ENCODE data around the gene RPS27.

DNA sequence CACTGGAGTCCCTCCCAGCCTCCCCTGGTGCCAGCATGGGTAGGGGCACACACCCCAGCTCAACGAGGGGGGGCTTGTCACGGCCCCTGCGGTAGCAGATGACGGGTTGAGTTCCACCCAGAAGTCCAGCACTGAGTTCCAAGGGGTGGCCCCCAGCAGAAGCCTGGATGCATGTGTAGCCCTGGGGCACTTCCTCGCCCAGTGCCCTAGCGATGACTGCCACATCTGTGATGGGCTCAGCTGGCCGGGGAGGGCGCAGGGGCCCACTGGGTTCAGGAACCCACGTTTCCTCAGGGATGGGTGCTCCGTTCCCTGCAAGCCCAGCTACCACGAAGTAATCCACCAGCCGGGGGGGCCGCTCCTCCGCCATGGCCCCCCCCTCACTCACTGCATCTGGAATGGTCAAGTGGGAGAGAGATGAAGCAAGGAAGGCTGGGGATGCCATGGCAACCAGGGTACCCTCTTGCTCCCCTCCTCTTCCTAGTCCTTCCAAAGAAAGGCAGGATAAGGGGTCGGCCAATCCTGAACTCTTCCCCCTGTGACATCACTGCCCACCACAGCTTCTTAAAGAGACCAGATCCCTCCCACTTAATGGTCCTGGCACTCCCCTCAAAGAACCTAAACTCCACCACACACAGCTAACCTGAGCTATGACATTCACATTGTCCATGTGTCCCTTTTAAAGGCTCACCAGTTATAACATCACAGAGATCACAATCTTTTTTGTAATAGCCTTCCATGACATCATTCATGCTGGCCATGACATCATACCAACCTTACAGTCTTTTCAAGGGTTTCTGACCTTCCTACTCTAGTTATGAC is 46.3 kb upstream of the RPS27 start:
- TF ChIP-seq, protein P1, sequence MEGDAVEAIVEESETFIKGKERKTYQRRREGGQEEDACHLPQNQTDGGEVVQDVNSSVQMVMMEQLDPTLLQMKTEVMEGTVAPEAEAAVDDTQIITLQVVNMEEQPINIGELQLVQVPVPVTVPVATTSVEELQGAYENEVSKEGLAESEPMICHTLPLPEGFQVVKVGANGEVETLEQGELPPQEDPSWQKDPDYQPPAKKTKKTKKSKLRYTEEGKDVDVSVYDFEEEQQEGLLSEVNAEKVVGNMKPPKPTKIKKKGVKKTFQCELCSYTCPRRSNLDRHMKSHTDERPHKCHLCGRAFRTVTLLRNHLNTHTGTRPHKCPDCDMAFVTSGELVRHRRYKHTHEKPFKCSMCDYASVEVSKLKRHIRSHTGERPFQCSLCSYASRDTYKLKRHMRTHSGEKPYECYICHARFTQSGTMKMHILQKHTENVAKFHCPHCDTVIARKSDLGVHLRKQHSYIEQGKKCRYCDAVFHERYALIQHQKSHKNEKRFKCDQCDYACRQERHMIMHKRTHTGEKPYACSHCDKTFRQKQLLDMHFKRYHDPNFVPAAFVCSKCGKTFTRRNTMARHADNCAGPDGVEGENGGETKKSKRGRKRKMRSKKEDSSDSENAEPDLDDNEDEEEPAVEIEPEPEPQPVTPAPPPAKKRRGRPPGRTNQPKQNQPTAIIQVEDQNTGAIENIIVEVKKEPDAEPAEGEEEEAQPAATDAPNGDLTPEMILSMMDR (conservative IDR thresholded peaks at IDR 0.05; ENCODE audit: low read depth in 2 of 2) = no peak
- TF ChIP-seq, protein P2, sequence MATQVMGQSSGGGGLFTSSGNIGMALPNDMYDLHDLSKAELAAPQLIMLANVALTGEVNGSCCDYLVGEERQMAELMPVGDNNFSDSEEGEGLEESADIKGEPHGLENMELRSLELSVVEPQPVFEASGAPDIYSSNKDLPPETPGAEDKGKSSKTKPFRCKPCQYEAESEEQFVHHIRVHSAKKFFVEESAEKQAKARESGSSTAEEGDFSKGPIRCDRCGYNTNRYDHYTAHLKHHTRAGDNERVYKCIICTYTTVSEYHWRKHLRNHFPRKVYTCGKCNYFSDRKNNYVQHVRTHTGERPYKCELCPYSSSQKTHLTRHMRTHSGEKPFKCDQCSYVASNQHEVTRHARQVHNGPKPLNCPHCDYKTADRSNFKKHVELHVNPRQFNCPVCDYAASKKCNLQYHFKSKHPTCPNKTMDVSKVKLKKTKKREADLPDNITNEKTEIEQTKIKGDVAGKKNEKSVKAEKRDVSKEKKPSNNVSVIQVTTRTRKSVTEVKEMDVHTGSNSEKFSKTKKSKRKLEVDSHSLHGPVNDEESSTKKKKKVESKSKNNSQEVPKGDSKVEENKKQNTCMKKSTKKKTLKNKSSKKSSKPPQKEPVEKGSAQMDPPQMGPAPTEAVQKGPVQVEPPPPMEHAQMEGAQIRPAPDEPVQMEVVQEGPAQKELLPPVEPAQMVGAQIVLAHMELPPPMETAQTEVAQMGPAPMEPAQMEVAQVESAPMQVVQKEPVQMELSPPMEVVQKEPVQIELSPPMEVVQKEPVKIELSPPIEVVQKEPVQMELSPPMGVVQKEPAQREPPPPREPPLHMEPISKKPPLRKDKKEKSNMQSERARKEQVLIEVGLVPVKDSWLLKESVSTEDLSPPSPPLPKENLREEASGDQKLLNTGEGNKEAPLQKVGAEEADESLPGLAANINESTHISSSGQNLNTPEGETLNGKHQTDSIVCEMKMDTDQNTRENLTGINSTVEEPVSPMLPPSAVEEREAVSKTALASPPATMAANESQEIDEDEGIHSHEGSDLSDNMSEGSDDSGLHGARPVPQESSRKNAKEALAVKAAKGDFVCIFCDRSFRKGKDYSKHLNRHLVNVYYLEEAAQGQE (IDR thresholded peaks at IDR 0.05; ENCODE audit: unreplicated experiment) = no peak
- TF ChIP-seq NANOG (IDR thresholded peaks at IDR 0.05; ENCODE audit: borderline replicate concordance) = no peak
- no peak for TF ChIP-seq EZH2 (IDR thresholded peaks at IDR 0.05; ENCODE audit: low read depth, unreplicated experiment)
- no peak for TF ChIP-seq ZNF331 (CRISPR knock-in tag; IDR thresholded peaks at IDR 0.05; ENCODE audit: low read depth)
- TF ChIP-seq EZH2phosphoT487 (IDR thresholded peaks at IDR 0.05; ENCODE audit: unreplicated experiment) = no peak
